ENCODE data around the gene MEGF6. TPM values are rescaled to one million over a fixed set of nuclear protein-coding genes. Genes with fewer than 3 reads are reported as not detected.

MEGF6 gene
- total RNA-seq, 1 experiment from 2014 or later, result 32.4 TPM

GRCh38 chr1:3602375-3602774 is 8.9 kb downstream of the MEGF6 start:
- H3K4me1 Mint-ChIP-seq (ENCODE audit: low read depth, unreplicated experiment), result no peaks in the 10 kb centered on the region
- H3K27ac Mint-ChIP-seq (ENCODE audit: unreplicated experiment), result no peak overlapping the region
- no peak for DNase-seq
- CTCF ChIA-PET, result no interaction called here
- intact Hi-C loops (cut with micrococcal nuclease; ENCODE audit: unreplicated experiment), result no loop called here
- BruUV-seq (replicated peaks), result no TSS peak
- no peak overlapping the region for H3K4me3 Mint-ChIP-seq (ENCODE audit: low read depth, unreplicated experiment)
- TF ChIP-seq CTCF (IDR thresholded peaks at IDR 0.05; ENCODE audit: unreplicated experiment), result no peak
- peaks cover 12% of the 10 kb centered on the region for H3K36me3 Mint-ChIP-seq (ENCODE audit: insufficient read depth, unreplicated experiment)
- H3K27me3 Mint-ChIP-seq (ENCODE audit: unreplicated experiment), result no peaks in the 10 kb centered on the region
- H3K9me3 Mint-ChIP-seq (ENCODE audit: low read depth, unreplicated experiment), result no peaks in the 10 kb centered on the region

DNA sequence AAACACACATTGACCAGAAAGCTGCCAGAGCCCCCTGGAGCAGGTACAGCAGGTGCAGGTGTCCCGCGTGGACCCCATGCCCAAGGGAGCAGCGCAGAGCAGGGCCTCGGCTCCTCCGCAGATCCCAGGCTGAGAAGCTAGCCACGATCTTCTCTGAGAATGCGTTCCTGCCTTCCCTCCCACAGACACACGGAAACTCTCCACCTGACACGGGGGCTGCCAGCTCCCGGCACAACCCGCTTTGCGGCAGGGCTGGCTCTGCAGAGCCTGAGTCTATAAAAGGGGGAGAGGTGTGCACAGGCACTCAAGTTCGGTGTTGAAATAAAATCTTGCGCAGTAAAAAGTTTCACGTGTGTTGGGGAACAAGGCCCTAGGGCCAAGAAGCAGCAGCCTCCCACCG is 9.6 kb downstream of the MEGF6 start:
- intact Hi-C loops (cut with micrococcal nuclease; ENCODE audit: unreplicated experiment), result no loop called here
- no peaks in the 10 kb centered on the region for H3K4me1 Mint-ChIP-seq (ENCODE audit: low read depth, unreplicated experiment)
- H3K36me3 Mint-ChIP-seq (ENCODE audit: insufficient read depth, unreplicated experiment), result peaks cover 13% of the 10 kb centered on the region
- DNase-seq, result no peak
- H3K9me3 Mint-ChIP-seq (ENCODE audit: low read depth, unreplicated experiment), result no peaks in the 10 kb centered on the region
- no TSS peak for BruUV-seq (replicated peaks)
- TF ChIP-seq CTCF (IDR thresholded peaks at IDR 0.05; ENCODE audit: unreplicated experiment), result no peak
- H3K4me3 Mint-ChIP-seq (ENCODE audit: low read depth, unreplicated experiment), result no peak overlapping the region
- no peak overlapping the region for H3K27ac Mint-ChIP-seq (ENCODE audit: unreplicated experiment)
- CTCF ChIA-PET, result no interaction called here
- H3K27me3 Mint-ChIP-seq (ENCODE audit: unreplicated experiment), result no peaks in the 10 kb centered on the region

- CTCF ChIA-PET, result no interaction called here
- intact Hi-C loops (cut with micrococcal nuclease; ENCODE audit: unreplicated experiment), result no loop called here
Measured at GRCh38 chr1:3600354-3600753, 11.0 kb downstream of the MEGF6 start.

DNA sequence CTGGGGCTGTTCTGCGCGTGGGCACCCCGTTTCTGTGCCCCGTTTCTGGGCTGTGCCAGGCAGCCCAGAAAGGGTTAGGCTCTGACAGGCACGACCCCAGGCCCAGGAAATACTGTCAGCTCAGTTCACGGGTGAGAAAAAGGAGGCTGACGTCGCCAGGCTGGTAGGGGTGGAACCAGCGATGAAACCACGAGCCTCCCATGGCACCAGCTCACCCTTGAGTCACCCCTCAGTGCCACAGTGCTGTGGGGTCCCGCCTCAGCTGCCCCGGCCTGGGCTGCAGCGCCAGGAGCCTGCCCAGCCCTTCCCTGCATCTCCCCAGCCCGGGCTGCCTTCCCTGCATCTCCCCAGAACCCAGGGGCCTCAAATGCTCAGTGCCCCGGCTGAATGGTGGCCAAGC is 11.5 kb downstream of the MEGF6 start:
- H3K9me3 Mint-ChIP-seq (ENCODE audit: low read depth, unreplicated experiment), result no peaks in the 10 kb centered on the region
- no peak overlapping the region for H3K27ac Mint-ChIP-seq (ENCODE audit: unreplicated experiment)
- BruUV-seq (replicated peaks), result no TSS peak
- H3K36me3 Mint-ChIP-seq (ENCODE audit: insufficient read depth, unreplicated experiment), result peaks cover 13% of the 10 kb centered on the region
- TF ChIP-seq CTCF (IDR thresholded peaks at IDR 0.05; ENCODE audit: unreplicated experiment), result no peak
- intact Hi-C loops (cut with micrococcal nuclease; ENCODE audit: unreplicated experiment), result no loop called here
- CTCF ChIA-PET, result no interaction called here
- H3K27me3 Mint-ChIP-seq (ENCODE audit: unreplicated experiment), result no peaks in the 10 kb centered on the region
- no peak overlapping the region for H3K4me3 Mint-ChIP-seq (ENCODE audit: low read depth, unreplicated experiment)
- H3K4me1 Mint-ChIP-seq (ENCODE audit: low read depth, unreplicated experiment), result no peaks in the 10 kb centered on the region
- DNase-seq, result no peak

More at GRCh38 chr1:3600354-3600753, 11.0 kb downstream of the MEGF6 start:
- H3K9me3 Mint-ChIP-seq (ENCODE audit: low read depth, unreplicated experiment), result no peaks in the 10 kb centered on the region
- BruUV-seq (replicated peaks), result no TSS peak
- H3K4me3 Mint-ChIP-seq (ENCODE audit: low read depth, unreplicated experiment), result no peak overlapping the region
- H3K36me3 Mint-ChIP-seq (ENCODE audit: insufficient read depth, unreplicated experiment), result peaks cover 13% of the 10 kb centered on the region
- no peak overlapping the region for H3K27ac Mint-ChIP-seq (ENCODE audit: unreplicated experiment)
- no peaks in the 10 kb centered on the region for H3K4me1 Mint-ChIP-seq (ENCODE audit: low read depth, unreplicated experiment)
- no peak for DNase-seq
- no peak for TF ChIP-seq CTCF (IDR thresholded peaks at IDR 0.05; ENCODE audit: unreplicated experiment)
- no peaks in the 10 kb centered on the region for H3K27me3 Mint-ChIP-seq (ENCODE audit: unreplicated experiment)

Measured in Calu3 (cell line).